LNCAP (cell line): Measurements from ENCODE around the gene MARCHF3.

ENCODE experiments used
- CTCF ChIP-seq: fragments of 450-650 bp; IDR thresholded peaks from 2 replicates; pipeline ENCODE4 v1.5.1; 2017; ENCODE audit warnings: mild to moderate bottlenecking

MARCHF3 gene

GRCh38 chr5:126852841-126853271 lies 177.5 kb downstream of the MARCHF3 start:
- TF ChIP-seq CTCF = no peak

- TF ChIP-seq CTCF = no peak
Observed at GRCh38 chr5:126852091-126852571, 178.2 kb downstream of the MARCHF3 start.

GRCh38 chr5:126851501-126852011 lies 178.8 kb downstream of the MARCHF3 start:
- TF ChIP-seq CTCF = no peak

- no peak for TF ChIP-seq CTCF
Observed at GRCh38 chr5:126849101-126849678, 181.2 kb downstream of the MARCHF3 start.

- no peak for TF ChIP-seq CTCF
Observed at GRCh38 chr5:126848253-126848652, 182.1 kb downstream of the MARCHF3 start.

GRCh38 chr5:126847826-126848251 lies 182.5 kb downstream of the MARCHF3 start:
- no peak for TF ChIP-seq CTCF

- no peak for TF ChIP-seq CTCF
Observed at GRCh38 chr5:126847456-126847820, 182.9 kb downstream of the MARCHF3 start.
